ENCODE measurements around the gene LIN28B.
"Not testable (repeated sequence)": the region's sequence is repeated elsewhere in the genome, so short reads cannot be mapped to it uniquely, and the experiment has no call there.

LIN28B gene

DNA sequence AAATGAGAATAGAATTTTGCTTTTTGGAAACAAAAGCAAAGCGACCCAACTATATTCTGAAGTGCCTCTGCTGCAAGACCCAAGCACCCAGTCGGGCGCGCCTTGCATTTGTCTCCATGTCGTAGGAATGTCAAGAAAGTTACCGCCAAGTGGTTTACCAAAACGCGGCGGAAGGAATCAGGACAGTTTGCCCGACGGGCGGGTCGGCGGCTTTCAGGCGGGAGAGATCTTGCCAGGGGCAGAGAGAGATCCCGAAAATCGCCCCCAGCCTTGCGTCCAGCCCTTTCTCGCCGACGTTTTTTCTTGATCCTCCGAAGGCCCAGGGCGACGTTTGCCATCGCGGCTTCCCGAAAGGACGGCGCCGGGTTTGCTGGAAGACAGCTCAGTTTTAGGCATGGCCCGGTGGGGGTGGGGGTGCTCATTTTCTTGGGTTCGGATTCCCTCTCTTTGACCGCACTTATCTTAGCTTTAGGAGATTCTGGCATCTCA lies 4.0 kb upstream of the LIN28B start:
- no peak for ATAC-seq (ENCODE audit: low read depth)
- no peak overlapping the region for H3K4me3 ChIP-seq (ENCODE audit: severe bottlenecking)
- no peaks in the 10 kb centered on the region for H3K36me3 ChIP-seq (ENCODE audit: low read depth)
- peaks cover 99% of the 10 kb centered on the region for H3K27me3 ChIP-seq (ENCODE audit: insufficient read depth, poor library complexity, severe bottlenecking)
- no peak overlapping the region for H3K27ac ChIP-seq (ENCODE audit: poor library complexity, severe bottlenecking)
- TF ChIP-seq, protein P1, sequence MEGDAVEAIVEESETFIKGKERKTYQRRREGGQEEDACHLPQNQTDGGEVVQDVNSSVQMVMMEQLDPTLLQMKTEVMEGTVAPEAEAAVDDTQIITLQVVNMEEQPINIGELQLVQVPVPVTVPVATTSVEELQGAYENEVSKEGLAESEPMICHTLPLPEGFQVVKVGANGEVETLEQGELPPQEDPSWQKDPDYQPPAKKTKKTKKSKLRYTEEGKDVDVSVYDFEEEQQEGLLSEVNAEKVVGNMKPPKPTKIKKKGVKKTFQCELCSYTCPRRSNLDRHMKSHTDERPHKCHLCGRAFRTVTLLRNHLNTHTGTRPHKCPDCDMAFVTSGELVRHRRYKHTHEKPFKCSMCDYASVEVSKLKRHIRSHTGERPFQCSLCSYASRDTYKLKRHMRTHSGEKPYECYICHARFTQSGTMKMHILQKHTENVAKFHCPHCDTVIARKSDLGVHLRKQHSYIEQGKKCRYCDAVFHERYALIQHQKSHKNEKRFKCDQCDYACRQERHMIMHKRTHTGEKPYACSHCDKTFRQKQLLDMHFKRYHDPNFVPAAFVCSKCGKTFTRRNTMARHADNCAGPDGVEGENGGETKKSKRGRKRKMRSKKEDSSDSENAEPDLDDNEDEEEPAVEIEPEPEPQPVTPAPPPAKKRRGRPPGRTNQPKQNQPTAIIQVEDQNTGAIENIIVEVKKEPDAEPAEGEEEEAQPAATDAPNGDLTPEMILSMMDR (IDR thresholded peaks at IDR 0.05; ENCODE audit: poor library complexity, severe bottlenecking), result no peak
- DNase-seq (ENCODE audit: low spot score), result no peak
- no peaks in the 10 kb centered on the region for H3K4me1 ChIP-seq (ENCODE audit: insufficient read depth, poor library complexity, severe bottlenecking)
- no peaks in the 10 kb centered on the region for H3K9me3 ChIP-seq (ENCODE audit: severe bottlenecking)

GRCh38 chr6:104953400-104954189 lies 3.3 kb upstream of the LIN28B start:
- not testable (repeated sequence) for H3K4me3 ChIP-seq (ENCODE audit: severe bottlenecking); DNase-seq (ENCODE audit: low spot score); H3K9me3 ChIP-seq (ENCODE audit: severe bottlenecking); H3K27ac ChIP-seq (ENCODE audit: poor library complexity, severe bottlenecking); ATAC-seq (ENCODE audit: low read depth); H3K36me3 ChIP-seq (ENCODE audit: low read depth); H3K4me1 ChIP-seq (ENCODE audit: insufficient read depth, poor library complexity, severe bottlenecking)
- H3K27me3 ChIP-seq (ENCODE audit: insufficient read depth, poor library complexity, severe bottlenecking), result peaks cover 99% of the 10 kb centered on the region

DNA sequence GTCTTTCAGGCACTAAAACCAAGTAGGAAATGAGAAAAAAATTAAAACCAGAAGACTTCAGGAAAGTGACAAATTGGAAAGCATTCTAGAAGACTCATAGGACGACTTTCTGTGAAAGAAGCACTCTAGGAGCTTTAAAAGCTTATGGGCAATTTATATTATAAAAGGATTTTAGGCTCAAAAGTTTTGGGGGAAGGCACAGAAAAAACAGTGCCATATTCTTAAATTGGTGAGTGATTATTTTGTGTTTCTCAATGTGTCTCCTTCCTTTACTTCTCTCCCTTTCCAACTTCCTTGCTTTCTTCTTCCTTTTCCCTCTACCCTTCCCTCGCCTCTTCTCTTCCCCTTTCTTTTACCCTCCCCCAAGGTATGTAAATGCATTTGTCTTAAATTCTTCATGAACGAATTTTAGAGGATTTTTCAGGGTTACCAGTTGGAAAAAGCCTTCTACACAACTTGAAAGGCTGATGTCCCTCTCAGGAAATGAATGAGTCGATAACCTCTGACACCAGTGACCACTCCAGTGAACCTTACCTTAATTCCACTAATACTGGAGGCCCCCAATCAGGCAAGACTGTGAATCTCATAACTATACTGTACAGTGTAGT lies 2.6 kb upstream of the LIN28B start:
- Histone ChIP-seq H3K4me1 (ENCODE audit: insufficient read depth, poor library complexity, severe bottlenecking) (no peaks in the 10 kb centered on the region), H3K27me3 (ENCODE audit: insufficient read depth, poor library complexity, severe bottlenecking) (peaks cover 99% of the 10 kb centered on the region), H3K27ac (ENCODE audit: poor library complexity, severe bottlenecking) (no peak overlapping the region), H3K9me3 (ENCODE audit: severe bottlenecking) (no peaks in the 10 kb centered on the region), H3K4me3 (ENCODE audit: severe bottlenecking) (no peak overlapping the region), H3K36me3 (ENCODE audit: low read depth) (no peaks in the 10 kb centered on the region)
- TF ChIP-seq, protein P1 (IDR thresholded peaks at IDR 0.05; ENCODE audit: poor library complexity, severe bottlenecking), result no peak
- DNase-seq (ENCODE audit: low spot score), result no peak
- no peak for ATAC-seq (ENCODE audit: low read depth)

- Histone ChIP-seq H3K9me3 (ENCODE audit: severe bottlenecking) (no peaks in the 10 kb centered on the region), H3K27me3 (ENCODE audit: insufficient read depth, poor library complexity, severe bottlenecking) (peaks cover 99% of the 10 kb centered on the region), H3K4me1 (ENCODE audit: insufficient read depth, poor library complexity, severe bottlenecking) (no peaks in the 10 kb centered on the region), H3K27ac (ENCODE audit: poor library complexity, severe bottlenecking) (no peak overlapping the region), H3K36me3 (ENCODE audit: low read depth) (no peaks in the 10 kb centered on the region), H3K4me3 (ENCODE audit: severe bottlenecking) (no peak overlapping the region)
- no peak for DNase-seq (ENCODE audit: low spot score)
- TF ChIP-seq, protein P1 (IDR thresholded peaks at IDR 0.05; ENCODE audit: poor library complexity, severe bottlenecking), result no peak
- no peak for ATAC-seq (ENCODE audit: low read depth)
Measured at GRCh38 chr6:104955491-104955890, 1.4 kb upstream of the LIN28B start.

DNA sequence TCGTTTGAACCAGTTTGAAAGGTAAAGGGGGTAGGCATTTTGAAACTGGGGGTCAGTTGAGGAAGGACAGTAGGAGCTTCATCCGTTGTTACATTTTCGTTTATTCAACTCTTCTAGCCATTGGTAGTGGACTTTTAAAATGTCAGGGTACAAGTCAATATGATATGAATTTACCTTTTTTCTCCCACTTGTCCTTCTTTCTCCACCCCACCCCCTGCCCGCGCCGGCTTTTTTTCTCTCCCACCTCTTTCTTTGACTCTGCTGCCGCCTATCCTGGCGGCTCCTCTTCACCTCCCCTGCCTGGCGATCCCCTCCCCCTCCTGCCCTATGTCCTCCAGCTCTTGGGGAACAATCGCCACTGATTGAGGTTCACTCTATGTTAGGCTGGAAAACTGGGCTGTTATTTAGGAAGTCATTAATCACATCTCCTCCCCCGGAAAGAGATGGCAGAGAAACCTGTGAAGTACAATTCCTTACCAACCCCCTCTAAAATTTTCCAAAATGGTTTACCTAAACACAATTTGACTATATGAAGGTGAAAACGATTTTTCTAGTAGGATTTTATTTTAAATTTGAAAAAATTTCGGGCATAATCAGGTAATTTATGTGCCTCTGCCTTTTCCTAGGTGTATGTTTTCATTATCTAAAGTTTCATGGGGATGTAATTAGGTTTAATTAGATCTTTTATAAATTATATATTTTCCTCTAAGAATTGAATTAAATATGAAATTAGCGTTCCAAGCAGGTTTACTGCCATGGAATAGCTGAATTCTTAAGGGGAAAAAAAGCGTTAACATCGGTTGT lies 778 bp upstream of the LIN28B start:
- Histone ChIP-seq H3K27ac (ENCODE audit: poor library complexity, severe bottlenecking) (no peak overlapping the region), H3K36me3 (ENCODE audit: low read depth) (no peaks in the 10 kb centered on the region), H3K4me1 (ENCODE audit: insufficient read depth, poor library complexity, severe bottlenecking) (no peaks in the 10 kb centered on the region), H3K27me3 (ENCODE audit: insufficient read depth, poor library complexity, severe bottlenecking) (peaks cover 97% of the 10 kb centered on the region), H3K4me3 (ENCODE audit: severe bottlenecking) (no peak overlapping the region), H3K9me3 (ENCODE audit: severe bottlenecking) (no peaks in the 10 kb centered on the region)
- DNase-seq (ENCODE audit: low spot score), result no peak
- TF ChIP-seq, protein P1 (IDR thresholded peaks at IDR 0.05; ENCODE audit: poor library complexity, severe bottlenecking), result no peak
- ATAC-seq (ENCODE audit: low read depth), result no peak

Data from RWPE2 (cell line).